ENCODE data around the gene LAMTOR4. TPM values are rescaled to one million over a fixed set of nuclear protein-coding genes. Genes with fewer than 3 reads are reported as not detected.

The LAMTOR4 gene
- total RNA-seq, 2 donors from 2014 or later, result 213 to 243 TPM

DNA sequence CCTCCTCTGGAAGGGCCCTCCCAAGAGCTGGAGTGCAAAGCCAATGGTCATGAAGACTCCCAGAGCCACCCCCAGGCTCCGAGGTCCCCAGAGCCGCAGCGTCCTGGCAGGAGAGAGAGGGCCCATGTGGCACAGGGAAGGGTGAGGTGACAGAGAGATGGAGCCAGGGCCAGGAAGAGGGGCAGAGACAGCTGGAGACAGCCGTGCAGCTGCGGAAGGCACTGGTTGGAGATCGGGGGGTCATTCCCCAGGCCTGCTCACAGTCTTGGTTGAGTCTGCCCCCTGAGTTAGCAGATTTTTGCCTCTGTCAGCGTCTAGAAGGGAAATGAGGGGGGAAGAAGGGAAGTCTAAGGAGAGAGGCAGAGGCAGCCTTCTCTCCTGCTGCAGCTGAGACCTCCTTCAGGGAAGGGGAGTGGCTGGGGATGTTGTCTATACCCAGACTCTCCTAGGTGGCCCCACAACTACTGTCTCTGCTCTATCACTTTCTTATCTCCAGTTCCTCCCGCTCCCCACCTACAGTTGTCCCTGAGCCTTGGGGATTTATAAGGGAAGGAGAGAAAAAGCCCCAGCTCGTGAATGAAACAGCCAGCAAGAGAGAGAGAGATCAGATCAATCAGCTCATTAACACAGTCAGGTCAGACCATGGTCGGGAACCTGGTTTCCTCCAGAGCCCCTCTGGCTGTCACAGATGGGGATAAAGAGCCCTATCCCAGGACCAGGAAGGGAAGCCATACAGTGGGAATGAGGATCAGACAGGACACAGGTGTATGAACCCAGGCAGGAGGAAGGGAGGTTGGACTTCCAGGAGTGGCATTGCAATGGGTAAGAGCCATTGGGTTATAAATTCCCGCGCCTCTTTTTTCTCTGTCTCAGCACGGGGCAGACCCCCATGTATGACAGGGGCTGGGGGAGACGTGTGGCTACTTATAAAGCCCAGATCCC lies 18.5 kb downstream of the LAMTOR4 start:
- Histone ChIP-seq H3K4me1 (replicated peaks) (no peaks in the 10 kb centered on the region), H3K36me3 (no peaks in the 10 kb centered on the region), H3K27me3 (replicated peaks; ENCODE audit: insufficient read depth) (no peaks in the 10 kb centered on the region), H3K9me3 (no peaks in the 10 kb centered on the region), H3K4me3 (peak overlapping the region in 1 of 2 donors; percentile 18), H3K27ac (no peak overlapping the region)
- DNase-seq (ENCODE audit: low spot score), result no peak
- WGBS, result 62% methylated on average over 14 of the region's 14 CpGs
- intact Hi-C loops (cut with DNase I), result no loop called here
- no peak for TF ChIP-seq POLR2AphosphoS5 (IDR thresholded peaks at IDR 0.05)
- TF ChIP-seq, protein P1, sequence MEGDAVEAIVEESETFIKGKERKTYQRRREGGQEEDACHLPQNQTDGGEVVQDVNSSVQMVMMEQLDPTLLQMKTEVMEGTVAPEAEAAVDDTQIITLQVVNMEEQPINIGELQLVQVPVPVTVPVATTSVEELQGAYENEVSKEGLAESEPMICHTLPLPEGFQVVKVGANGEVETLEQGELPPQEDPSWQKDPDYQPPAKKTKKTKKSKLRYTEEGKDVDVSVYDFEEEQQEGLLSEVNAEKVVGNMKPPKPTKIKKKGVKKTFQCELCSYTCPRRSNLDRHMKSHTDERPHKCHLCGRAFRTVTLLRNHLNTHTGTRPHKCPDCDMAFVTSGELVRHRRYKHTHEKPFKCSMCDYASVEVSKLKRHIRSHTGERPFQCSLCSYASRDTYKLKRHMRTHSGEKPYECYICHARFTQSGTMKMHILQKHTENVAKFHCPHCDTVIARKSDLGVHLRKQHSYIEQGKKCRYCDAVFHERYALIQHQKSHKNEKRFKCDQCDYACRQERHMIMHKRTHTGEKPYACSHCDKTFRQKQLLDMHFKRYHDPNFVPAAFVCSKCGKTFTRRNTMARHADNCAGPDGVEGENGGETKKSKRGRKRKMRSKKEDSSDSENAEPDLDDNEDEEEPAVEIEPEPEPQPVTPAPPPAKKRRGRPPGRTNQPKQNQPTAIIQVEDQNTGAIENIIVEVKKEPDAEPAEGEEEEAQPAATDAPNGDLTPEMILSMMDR (IDR thresholded peaks at IDR 0.05), result no peak
- TF ChIP-seq POLR2A (IDR thresholded peaks at IDR 0.05), result no peak

DNA sequence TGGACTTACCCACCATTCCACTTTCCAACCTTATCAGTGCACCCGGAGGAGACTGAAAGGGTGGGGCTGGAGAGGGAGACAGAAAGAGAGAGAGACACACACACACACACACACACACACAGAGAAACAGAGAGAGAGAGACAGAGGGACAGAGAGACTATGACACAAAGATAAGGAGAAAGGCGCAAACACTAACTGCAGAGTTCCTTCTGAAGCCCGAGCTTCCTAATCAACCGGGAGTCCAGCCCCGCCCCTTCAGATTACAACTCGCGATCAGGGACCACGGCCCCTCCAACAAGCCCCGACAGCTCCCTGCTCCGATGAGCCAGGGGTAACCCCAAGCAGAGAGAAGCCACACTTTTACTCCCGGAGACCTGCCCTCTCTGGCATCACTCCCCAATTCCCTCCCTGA lies 19.2 kb downstream of the LAMTOR4 start:
- H3K27me3 ChIP-seq (replicated peaks; ENCODE audit: insufficient read depth), result no peaks in the 10 kb centered on the region
- H3K4me1 ChIP-seq (replicated peaks), result no peaks in the 10 kb centered on the region
- no peaks in the 10 kb centered on the region for H3K9me3 ChIP-seq
- TF ChIP-seq POLR2A (IDR thresholded peaks at IDR 0.05) (no peak), POLR2AphosphoS5 (IDR thresholded peaks at IDR 0.05) (no peak)
- TF ChIP-seq, protein P1 (IDR thresholded peaks at IDR 0.05), result no peak
- no peak for DNase-seq (ENCODE audit: low spot score)
- intact Hi-C loops (cut with DNase I), result no loop called here
- H3K27ac ChIP-seq, result peak overlapping the region; percentile 32 to 42
- 5% methylated on average over 11 of the region's 11 CpGs for WGBS
- no peaks in the 10 kb centered on the region for H3K36me3 ChIP-seq
- peak overlapping the region; percentile 18 to 20 for H3K4me3 ChIP-seq

DNA sequence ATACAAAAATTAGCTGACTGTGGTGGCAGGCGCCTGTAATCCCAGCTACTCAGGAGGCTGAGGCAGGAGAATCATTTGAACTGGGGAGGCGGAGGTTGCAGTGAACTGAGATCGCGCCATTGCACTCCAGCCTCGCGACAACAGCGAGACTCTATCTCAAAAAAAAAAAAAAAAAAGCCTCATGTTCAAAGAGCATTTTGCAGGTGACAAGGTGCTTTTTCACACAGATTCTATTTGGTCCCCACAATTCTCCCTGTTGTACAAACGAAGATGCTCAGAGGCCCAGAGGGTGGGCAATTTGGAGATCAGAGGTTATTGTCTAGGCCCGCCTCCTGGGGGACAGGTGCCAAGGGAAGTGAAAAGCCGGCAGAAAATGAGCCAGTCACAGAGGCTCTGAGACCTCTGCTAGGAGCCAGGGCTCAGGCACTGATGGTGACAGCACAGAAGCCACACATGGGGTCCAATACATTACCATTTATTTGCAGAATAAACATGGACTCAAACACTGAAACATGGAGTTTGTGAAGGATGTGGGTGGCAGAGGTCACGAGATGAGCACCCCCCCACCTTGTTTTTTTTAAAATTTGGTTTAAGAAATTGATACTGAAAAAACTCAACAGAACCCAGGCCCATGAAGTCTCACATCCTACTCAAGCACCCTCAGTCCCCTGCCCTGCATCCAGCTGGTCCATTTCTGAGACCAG lies 20.6 kb downstream of the LAMTOR4 start:
- H3K27ac ChIP-seq, result no peak overlapping the region
- no peak for TF ChIP-seq POLR2AphosphoS5 (IDR thresholded peaks at IDR 0.05)
- TF ChIP-seq, protein P1 (IDR thresholded peaks at IDR 0.05), result no peak
- H3K36me3 ChIP-seq, result no peaks in the 10 kb centered on the region
- H3K9me3 ChIP-seq, result no peaks in the 10 kb centered on the region
- no peaks in the 10 kb centered on the region for H3K4me1 ChIP-seq (replicated peaks)
- no peak for DNase-seq (ENCODE audit: low spot score)
- 90% methylated on average over 11 of the region's 11 CpGs for WGBS
- no peak overlapping the region for H3K4me3 ChIP-seq
- no peaks in the 10 kb centered on the region for H3K27me3 ChIP-seq (replicated peaks; ENCODE audit: insufficient read depth)
- intact Hi-C loops (cut with DNase I), result no loop called here

DNA sequence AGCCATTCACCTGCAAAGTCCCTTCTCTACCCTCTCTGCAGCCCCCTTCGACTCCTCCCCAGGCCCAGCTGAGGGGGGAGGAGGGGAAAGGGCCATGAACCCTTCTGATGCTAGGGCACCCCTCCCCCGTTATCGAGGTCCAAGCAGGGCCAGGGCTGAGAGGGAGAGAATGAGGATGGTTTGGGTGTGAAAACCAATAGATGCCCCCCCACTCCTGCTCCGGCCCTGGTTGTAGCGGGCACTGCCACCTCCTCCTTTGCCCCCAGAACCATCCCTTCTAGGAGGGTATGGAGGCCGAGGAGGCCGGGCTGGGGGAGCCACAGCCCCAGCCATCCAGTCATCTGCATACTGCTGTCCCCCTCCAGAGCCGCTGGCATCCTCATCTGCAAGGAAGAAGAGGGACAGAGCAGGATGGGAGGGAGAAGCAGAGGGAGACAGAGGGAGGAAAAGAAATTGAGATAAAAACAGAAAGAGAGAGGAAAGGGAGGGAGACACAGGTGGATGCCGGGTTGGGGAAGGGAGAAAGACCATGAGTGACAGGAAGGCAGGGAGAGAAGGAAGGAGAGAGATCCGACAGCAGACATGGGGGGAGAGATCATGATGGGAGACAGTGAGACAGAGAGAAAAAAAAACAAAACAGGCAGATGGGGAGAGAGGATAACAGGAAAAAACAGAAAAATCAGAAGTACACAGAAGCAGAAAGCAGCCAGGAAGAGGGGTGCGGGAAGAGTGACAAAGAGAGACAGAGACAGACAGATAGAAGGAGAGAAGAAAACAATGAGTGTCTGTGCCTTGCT lies 21.6 kb downstream of the LAMTOR4 start:
- Histone ChIP-seq H3K4me3 (no peak overlapping the region), H3K27ac (no peak overlapping the region), H3K36me3 (no peaks in the 10 kb centered on the region), H3K9me3 (no peaks in the 10 kb centered on the region), H3K4me1 (replicated peaks) (no peaks in the 10 kb centered on the region), H3K27me3 (replicated peaks; ENCODE audit: insufficient read depth) (no peaks in the 10 kb centered on the region)
- intact Hi-C loops (cut with DNase I), result no loop called here
- TF ChIP-seq, protein P1 (IDR thresholded peaks at IDR 0.05), result no peak
- TF ChIP-seq POLR2A (IDR thresholded peaks at IDR 0.05) (no peak), POLR2AphosphoS5 (IDR thresholded peaks at IDR 0.05) (no peak)
- DNase-seq (ENCODE audit: low spot score), result no peak
- 88% methylated on average over 11 of the region's 11 CpGs for WGBS
